ENCODE measurements around the gene GPR61.
A peak's percentile ranks its signal among the peaks of the same experiment; 100 is the strongest.

The GPR61 gene, protein sequence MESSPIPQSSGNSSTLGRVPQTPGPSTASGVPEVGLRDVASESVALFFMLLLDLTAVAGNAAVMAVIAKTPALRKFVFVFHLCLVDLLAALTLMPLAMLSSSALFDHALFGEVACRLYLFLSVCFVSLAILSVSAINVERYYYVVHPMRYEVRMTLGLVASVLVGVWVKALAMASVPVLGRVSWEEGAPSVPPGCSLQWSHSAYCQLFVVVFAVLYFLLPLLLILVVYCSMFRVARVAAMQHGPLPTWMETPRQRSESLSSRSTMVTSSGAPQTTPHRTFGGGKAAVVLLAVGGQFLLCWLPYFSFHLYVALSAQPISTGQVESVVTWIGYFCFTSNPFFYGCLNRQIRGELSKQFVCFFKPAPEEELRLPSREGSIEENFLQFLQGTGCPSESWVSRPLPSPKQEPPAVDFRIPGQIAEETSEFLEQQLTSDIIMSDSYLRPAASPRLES

DNA sequence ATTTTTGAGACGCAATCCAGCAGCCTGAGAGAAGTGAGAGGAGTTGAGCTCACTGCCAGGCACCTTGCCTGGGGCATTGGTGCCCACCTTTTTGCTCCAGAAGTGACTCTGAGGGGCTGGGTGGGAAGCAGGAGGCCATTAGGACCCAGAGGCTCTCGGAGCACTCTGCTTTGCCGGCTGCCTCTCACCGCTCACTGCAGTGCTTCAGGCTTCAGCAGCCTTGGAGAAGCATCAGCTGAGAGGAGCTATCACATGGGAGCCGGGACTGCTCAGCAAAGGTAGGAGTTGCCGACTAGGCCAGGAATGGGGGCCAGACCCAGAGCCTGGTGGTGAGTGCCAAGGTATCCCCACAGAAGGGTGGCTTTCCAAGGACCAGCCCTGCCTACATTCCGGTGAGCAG, at the start of gene GPR61:
TSS of gene GPR61 (plus strand) at position 197 of the 400 bp plus-strand sequence. CDS start 3,151 bp downstream, outside the sequence.
- DNase-seq, result no peak

DNA sequence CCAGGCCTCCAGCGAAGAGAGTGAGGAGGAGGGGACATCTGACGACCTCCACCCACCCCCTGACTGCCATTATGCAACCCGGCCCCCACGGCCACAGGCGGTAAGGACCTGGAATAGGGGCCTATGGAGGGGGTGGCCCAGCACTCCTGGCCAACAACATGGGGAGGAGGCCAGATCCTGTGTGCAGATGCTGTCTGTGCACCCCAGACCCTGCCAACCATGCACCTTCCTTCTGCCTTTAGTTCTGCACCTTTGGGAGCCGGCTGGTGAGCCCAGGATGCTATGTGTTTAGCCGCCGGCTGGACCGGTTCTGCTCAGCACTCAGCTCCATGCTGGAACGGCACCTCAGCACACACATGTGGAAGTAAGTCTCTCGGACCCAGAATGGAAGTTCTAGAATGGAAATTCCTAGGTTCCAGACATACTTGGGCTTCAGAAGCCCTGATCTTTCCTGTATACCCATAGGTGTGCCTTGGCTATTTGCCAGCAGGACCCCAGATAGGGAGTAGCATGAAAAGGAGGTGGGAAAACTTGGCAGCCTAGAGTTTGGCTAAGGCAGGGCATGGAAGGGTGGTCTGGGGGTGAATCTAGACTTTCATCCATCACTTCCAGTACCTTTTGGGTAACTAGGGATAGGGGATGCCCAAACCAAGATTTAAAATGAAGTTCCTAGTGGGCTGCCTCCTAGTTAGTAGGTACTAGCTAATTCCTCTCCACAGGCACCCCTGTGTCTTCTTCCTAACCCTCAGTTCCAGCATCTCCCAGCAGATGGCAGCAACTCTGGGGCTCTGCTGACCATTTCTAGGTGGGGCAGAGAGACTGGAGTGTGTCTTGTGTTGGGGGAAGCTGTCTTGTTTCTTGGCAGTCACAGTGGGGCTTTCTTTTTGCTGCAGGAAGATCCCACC, 49.4 kb upstream of the GPR61 start:
- DNase-seq, result peak; percentile 78

DNA sequence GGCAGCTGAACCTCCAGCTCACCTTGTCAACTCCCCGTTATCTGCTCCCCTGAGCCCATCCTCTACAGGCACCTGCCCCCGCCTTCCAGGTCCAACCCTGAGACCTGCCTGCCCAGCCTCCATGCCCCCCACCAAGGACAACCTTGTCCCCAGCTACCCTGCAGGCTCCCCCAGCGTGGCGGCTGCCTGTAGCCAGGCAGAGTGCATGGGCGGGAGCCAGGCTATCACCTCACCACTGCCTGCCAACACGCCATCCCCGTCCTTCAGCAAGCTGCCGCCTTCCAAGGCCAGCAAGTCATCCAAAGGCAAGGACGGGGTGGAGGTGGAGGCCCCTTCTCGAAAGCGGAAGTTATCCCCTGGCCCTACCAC, 48.8 kb upstream of the GPR61 start:
- DNase-seq, result no peak

DNA sequence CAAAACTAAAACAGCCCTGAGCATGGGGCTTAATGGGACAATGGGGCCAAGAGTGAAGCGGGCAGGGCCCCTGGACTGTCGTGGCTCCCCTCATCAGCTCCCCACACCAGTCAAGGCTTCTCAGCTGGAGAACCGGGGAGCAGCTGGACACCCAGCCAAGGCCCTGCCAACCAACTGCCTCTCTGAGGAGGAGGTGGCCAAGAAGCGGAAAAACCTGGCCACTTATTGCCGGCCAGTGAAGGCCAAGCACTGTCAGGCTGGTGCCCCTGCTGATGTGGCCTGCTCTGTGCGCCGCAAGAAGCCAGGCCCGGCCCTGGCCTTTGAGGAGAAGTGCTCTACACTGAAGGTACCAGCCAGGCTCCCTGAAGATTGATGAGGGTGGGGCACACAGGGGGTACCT, 48.3 kb upstream of the GPR61 start:
- DNase-seq, result no peak

DNA sequence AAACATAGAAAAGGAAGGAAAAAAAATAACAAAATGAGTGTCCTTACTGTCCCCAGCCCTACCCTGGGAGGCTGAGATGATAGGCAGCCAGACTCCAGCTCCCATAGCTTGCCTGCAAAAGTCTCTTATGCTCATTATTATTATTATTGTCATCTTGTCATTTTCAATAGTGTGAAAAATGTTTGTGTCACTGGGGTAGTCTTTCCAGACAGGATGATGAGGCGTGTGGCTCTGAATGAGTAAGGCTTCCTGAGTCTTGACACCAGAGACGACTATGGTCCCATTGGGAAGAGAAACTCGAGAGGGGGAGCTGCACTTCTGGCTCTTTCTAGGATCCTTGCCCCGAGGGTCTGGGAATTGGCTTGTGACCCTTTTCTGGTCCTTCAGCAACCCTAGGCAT, 46.9 kb upstream of the GPR61 start:
- DNase-seq, result no peak

DNA sequence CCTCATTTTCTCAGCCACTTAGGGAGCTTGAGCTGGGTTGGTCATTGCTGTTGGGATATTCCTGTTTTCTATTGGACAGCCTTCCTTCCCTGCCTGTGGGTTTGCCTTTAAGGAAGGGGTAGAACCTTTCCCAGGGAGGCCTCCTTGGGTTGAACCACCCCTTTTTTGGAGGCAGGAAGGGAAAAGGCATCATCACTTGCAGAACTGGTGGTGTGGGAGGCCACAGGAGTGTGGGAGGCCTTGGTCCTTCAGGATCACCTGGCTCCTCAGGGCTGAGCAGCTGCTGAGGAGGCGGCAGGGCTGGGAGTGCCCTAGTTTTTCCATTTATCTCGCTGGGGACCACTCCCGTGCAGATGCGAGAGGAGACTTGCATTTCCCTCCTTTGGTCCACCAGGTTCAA, 46.4 kb upstream of the GPR61 start:
- DNase-seq, result no peak

DNA sequence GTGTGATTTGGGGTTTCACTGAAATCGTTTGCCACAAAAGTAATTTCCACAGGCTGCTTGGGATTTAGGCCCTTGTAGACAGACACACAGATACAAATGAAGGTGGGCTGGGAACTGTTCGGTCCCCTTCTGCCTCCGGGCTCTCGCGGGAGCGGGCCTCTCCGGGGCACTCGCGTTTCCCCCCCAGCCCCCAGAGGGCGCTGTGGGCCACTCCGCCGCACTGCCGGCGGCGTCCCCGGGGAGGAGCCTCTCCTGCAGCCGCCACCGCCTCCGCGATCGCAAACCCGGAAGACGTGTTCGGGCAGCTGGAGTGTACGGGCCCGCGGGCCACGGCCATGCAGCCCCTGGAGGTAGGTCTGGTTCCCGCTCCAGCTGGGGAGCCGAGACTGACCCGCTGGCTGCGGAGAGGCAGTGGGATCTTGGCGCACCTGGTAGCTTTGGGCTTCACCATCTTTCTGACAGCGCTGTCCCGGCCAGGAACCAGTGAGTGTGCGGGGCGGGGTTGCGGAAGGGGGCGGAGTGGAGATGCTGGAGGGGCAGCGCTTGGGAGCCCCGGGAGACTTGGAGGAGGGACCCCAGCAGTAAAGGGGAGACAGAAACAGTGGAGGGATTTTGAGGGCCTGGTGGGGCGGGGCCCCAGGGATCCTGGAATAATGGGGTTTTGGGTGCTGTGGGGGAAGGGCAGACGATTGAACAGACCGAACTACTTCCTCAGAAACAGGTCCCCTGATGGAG, 45.7 kb upstream of the GPR61 start, which contains the start of gene CYB561D1:
TSS of gene CYB561D1 (plus strand) at position 290 of the 735 bp plus-strand sequence. CDS start at position 336, 46 bp downstream.
- peak; percentile 93 for DNase-seq

DNA sequence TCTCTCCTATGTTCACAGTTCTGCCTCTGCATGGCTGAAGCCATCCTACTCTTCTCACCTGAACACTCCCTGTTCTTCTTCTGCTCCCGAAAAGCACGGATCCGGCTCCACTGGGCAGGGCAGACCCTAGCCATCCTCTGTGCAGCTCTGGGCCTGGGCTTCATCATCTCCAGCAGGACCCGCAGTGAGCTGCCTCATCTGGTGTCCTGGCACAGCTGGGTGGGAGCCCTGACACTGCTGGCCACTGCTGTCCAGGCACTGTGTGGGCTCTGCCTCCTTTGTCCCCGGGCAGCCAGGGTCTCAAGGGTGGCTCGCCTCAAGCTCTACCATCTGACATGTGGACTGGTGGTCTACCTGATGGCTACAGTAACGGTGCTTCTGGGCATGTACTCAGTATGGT, 43.9 kb upstream of the GPR61 start:
- DNase-seq, result no peak

DNA sequence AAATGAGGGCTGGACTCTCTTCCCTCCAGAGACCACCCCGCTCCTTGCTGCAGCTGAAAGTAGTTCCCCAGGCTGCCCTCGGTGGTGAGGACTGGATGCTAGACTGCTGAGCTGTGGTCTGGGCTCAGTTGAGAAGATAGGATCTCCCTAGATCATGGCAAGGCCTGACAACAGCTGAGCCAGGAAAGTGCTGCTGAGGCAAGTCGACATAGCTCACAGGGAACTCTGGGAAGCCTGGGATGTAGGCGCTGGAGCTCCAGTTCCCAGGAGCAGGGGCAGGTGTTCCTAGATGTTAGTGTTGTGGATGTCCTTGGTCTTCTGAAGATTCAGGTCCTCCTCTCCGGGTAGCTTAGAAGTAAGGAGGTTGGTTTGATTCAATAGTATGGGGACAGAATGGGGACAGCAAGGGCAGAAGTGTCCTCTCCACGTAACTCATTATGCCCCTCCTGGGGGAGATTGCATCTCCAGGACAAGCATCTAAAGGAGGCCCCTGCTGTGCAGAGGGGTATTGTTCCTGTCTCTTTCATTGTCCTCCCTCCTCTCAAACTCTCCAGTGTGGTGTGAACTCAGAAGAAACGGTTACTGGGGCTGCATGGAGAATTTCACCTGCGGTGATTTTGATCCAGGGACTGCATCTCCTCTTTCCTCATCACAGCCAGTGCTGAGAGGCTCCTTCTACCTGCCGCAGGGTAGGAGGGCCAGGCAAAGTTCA, 42.1 kb upstream of the GPR61 start:
- no peak for DNase-seq

DNA sequence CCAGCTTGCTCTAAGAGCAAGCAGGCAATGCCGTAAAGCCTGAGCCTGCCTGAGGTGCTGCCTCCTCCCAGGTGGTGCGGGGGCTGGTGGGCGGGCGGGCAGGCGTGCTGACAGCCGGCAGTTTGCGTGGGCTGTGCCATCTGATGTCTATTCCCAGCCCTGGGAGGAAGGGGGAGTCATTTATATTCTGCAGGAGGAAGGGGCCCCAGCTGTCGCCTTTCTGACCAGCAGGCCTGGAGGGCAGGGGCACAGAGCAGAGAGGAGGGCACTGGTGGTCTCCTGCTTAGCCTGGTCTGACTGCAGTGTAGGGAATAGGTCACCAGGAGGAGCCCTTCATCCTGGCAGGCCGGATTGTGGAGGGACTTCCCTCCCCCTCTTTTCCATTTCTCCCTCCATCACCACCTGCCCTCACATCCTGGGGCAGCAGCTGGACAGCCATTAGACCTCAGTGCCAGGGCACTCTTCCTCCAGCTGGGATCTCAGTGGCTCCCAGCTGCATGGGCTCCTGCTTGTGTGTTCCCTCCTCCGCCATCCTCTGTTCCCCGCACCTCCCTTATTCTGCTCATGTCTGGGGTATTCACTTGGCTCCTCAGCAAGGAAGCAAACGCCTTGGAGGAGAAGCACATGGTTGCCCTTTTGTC, 41.4 kb upstream of the GPR61 start:
- DNase-seq, result peak; percentile 43

DNA sequence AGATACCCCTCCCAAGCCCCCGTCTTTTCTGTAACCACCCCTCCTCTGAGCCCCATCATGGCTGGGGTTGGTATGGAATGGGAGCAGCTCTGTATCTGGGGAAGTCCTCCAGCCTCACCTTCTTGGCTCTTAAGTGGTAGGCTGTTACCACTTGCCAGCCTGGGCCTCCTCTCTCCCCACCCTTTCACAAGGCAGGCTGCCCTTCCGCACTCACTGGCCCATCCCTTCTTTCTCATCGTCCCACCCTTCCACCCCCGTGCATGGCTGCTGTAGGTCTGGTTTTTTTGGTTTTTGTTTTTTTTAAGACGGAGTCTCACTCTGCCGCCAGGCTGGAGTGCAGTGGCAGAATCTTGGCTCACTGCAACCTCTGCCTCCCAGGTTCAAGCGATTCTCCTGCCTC, 40.6 kb upstream of the GPR61 start:
- no peak for DNase-seq

DNA sequence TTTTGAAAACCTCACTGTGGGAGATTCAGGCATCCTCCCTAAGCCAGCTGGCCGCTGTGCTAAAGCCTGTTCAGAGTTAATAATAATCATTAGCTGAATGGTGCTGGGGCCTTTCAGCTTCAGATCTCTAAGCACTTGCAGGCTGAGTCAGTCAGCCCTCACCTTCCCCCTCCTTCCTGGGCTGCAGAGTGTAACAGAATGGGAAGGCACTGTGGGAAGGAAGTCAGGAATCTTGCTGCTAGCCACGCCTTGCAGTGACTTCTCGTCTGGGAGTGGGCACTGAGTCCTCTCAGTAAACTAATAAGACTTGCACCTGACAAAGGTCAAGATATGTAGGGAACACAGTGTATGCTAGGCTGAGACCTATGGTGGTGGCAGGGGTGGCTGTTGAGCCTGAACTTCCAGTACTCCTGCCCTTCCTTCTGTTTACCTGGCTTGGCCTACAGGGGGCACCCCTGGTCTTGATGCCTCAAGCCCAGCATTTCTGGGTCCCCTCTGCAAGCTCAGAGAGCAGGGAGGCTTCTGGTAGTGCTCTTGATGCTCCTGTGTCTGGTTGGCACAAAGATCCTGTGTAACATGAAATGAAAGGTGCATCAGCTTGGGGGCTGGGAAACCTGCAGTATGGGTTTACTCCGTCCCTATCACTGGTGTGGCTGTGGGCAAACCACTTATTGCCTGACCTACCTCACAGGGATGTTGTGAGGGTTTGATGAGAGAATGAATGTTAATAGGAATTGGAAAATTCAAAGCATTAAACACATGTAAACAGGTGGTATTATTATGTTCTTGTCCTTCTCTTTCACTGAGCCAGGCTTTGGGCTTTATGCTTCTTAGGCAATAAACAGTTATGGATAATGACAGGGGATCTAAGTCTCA, 39.8 kb upstream of the GPR61 start:
- peak; percentile 75 for DNase-seq

DNA sequence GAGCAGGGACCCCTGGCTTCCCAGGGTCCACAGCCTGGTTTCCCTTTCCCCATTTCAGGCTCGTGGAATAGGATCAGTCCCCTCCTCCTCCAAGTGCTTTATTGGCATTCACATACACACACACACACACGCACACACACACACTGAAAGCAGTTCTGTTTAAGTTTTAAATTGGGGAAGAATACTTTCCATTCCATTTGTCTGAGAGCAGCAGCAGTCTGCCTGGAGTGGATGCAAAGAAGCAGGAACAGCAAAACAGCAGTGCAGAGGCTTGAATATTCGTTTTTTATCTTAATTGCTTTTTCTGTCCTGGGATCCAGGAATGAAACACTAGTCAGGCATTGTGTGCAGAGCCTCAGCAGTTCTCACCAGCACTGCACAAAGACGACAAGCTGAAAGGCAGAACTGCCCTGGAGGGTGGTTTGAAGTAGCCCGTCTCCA, 38.7 kb upstream of the GPR61 start:
- DNase-seq, result no peak

DNA sequence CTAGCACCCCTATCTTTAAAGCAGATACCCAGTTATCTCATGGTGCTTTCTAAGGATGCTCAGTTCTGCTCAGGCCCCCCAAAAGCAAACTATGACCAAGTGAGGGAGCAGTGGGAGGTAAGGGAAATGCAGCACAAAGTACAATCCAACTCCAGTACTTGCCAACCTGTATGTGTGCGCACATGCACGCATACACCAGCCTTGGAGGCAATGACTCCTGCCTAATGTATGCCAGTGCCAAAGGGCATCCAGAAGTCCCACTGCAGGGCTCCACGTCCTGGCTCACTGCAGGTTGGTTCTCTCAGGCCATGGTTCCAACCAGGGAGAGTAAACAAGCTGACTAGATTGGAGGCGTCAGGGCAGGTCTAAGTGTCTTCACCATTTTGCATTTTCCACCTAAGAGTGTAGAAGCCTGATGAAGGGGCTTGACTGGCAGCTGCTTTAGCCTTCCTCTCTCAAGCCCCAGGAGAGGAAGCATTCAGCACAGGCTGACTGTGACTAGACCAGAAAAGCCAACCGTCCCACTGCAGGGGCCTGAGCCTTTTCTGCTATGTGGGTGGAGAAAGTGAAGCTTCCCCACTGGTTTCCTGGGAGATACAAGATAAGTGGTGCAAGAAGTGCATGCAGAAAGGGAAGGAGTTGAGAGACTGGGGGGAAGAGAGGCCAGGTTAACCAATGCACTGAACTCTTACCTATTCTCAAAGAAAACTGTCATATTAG, 37.9 kb upstream of the GPR61 start:
- no peak for DNase-seq

DNA sequence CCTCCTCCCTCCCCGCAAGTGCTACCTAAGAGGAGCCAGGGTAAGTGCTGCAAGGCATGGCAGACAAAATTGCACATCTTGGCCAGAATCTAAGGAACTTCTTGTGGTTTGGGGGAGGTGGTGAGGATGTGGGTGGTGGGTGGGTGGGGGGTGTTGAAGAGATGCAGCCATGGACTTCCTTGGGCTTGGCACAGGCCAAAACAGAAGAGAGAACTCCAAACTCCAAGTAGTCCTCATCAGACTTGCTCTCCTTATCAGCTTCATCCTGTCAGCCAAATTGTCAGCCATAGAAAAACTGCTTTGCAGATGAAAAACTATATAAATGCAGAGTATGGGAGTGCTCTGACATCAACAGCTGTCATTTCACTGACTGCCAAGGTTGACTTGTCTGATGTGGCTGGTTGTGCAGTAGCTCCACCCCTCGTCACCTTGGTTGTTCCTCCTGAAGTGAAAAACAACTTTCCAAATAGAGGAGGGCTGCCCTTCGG, 37.3 kb upstream of the GPR61 start:
- peak; percentile 30 for DNase-seq

DNA sequence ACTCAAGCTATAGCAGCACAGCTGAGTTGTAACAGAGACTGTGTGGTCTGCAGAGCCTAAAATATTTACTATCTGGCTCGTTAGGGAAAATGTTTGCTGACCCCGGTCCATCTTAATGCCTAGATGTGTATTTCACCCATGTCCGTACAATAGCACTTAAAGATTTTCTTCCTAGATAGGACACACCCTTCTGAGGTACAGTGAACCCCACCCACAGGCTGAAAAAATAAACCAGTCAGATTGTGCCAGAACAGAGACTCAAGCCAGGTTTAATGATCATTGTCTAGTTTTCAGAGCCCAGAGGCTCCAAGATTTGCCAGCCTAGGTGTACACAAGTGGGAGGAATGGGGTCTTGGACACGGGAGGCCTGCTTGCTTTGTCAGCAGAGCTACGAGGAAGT, 35.7 kb upstream of the GPR61 start:
- no peak for DNase-seq

DNA sequence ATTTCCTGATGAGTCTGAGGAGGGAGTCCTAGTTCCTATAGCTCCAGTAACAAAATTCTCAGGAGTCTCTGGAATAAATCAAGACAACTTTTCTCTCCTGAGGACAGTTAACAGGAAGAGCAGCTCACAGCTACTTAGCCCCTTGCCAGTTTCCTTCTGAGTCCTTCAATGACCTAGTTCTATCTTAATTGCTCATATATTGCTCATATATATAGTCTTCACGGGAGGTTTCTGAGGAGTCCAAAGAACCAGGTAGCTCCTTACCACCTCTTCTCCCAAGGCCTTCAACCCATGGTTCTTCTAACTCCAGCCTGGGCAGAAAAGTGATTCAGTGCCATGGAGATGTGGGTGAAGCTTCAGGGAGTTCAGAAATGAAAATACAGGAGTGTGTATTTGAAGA, 34.7 kb upstream of the GPR61 start:
- no peak for DNase-seq

DNA sequence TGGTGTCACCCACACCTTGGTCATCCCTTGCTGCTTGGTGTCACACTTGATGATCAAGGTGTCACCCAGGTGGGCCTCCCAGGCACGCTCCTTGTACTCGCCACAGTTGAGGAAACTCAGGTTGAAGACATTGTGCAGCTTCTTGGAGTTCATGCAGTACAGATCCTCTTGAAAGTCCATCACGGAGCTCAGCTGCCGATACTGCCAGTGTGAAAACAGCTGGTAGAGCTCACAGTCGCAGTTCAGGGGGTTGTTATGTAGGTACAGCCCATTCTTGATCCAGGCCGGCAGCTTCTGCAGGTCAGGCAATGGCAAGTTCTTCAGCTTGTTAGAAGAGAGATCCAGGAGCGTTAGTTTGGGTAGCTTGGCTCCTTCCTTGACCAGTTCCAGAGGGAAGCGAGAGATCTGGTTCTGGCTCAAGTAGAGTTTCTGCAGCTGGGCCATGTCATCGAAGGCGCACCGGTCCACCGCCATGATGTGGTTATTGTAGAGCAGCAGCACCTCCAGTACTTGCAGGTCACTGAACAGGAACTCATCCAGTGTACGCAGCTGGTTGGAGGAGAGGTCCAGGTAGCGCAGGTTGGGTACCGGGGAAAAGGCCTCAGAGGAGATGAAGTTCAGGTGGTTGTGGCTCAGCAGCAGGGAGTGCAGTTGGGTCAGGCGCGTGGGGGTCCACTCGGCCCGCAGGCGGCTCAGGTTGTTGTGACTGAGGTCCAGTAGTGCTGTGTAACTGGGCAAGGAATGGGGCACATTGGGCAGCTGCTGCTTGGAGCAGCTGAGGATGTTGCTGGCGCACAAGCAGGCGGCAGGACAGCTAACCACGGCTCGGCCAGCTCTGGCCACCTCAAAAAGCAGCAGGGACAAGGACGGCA, 31.4 kb upstream of the GPR61 start:
- no peak for DNase-seq

DNA sequence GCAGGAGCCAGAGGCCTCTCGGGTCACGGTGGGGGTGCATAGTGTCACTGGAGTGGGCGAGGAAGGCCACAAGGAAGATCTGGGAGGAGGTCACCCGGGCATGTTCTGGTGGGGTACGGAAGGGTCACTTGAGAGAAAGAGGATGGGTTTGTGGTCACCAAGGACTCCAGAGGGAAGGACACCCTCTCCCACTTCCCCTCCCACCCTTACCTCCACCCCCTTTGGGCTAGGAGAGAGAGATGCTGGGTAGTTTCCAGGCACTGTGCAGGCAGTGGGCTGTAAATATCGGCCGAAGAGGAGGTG, 30.8 kb upstream of the GPR61 start:
- DNase-seq, result no peak
